GM12892 (cell line): ENCODE data around the gene SYN1.

Source experiments
- POLR2A ChIP-seq: IDR thresholded peaks from 2 replicates; pipeline ENCODE4 v1.6.1; 2011; ENCODE audit warnings: low read depth, low read length, control low read depth
- POLR2AphosphoS5 ChIP-seq: IDR thresholded peaks from 2 replicates; pipeline ENCODE4 v1.6.1; 2011; ENCODE audit warnings: low read depth, low read length, control low read depth
- TAF1 ChIP-seq: IDR thresholded peaks from 2 replicates; pipeline ENCODE4 v1.6.1; 2011; ENCODE audit warnings: low read depth, mild to moderate bottlenecking, control low read depth, low read length, borderline replicate concordance

GRCh38 chrX:47563801-47564315, 55.8 kb downstream of the SYN1 start:
- TF ChIP-seq POLR2AphosphoS5 (no peak), TAF1 (no peak), POLR2A (no peak)
